ES-I3 (cell line): Measurements from ENCODE around the gene SEMA6D.

Source experiments
- H3K36me3 ChIP-seq: 2 replicates; pipeline ENCODE4 v1.6.1; 2013; ENCODE audit warnings: mild to moderate bottlenecking, low read length, control low read depth, moderate library complexity; ENCODE audit not compliant: insufficient read depth
- H3K4me1 ChIP-seq: 2 replicates; pipeline ENCODE4 v1.6.1; 2013; ENCODE audit warnings: mild to moderate bottlenecking, control low read depth, low read length; ENCODE audit not compliant: insufficient read depth
- H3K9ac ChIP-seq: 2 replicates; pipeline ENCODE4 v1.6.1; 2013; ENCODE audit warnings: low read depth, mild to moderate bottlenecking, low read length, moderate library complexity
- H3K9me3 ChIP-seq: 2 replicates; pipeline ENCODE4 v1.6.1; 2013; ENCODE audit warnings: mild to moderate bottlenecking, low read length, moderate library complexity; ENCODE audit not compliant: control insufficient read depth, insufficient read depth

Gene SEMA6D

DNA sequence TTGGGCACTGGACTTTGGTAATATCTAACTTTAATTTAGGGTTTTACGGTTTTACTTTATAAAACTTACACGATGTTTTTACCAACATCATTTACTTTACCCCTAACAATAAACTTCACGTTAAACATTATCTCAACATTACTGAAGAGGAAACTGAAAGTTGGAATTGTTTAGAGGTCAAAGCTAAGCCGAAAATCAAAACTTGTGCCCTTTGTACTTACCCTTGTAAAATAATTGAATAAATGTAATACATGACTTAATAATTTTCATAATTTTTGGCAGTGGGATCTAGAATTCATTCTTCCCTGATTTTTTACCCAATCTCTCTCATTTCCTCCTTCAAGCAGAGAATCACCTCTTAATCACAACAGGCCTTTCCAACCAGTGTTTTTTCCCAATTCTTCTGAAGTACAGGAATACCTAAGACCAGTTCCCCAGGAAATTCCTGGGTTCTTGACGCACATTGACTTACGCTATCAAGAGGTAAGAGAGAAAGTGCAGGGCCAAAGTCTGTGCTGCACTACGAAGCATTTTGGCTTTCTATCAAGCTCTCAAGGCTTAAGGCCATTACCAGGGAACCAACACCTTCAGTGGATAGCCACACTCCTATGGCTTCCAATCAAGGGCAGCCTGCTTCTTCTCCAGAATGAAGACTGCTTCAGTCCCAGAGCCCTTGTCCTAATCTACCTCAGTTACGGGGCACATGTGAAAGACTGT, 11.9 kb upstream of the SEMA6D start:
- H3K36me3 ChIP-seq: no peaks in the 10 kb centered on the region
- H3K9ac ChIP-seq: no peak overlapping the region
- no peaks in the 10 kb centered on the region for H3K4me1 ChIP-seq
- H3K9me3 ChIP-seq: no peaks in the 10 kb centered on the region

DNA sequence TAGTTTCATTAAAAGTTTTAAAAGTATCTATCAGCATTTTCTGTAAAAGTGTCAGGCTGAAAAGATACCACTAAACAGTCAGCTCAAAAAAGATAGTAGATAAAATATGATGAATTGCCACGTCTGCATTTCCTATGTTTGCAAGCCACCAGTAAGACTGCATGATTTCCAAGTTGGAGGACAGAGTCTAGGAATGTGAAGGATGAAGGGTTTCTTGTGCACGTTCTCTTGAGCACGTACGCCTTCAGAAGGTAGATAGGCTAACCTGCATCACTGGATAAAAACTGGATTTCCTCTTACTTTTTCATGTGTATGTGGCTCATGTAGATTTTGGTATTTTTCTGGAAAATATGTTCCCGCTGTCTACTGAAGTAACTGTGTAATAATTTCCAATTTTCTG, 9.9 kb upstream of the SEMA6D start:
- no peak overlapping the region for H3K9ac ChIP-seq

DNA sequence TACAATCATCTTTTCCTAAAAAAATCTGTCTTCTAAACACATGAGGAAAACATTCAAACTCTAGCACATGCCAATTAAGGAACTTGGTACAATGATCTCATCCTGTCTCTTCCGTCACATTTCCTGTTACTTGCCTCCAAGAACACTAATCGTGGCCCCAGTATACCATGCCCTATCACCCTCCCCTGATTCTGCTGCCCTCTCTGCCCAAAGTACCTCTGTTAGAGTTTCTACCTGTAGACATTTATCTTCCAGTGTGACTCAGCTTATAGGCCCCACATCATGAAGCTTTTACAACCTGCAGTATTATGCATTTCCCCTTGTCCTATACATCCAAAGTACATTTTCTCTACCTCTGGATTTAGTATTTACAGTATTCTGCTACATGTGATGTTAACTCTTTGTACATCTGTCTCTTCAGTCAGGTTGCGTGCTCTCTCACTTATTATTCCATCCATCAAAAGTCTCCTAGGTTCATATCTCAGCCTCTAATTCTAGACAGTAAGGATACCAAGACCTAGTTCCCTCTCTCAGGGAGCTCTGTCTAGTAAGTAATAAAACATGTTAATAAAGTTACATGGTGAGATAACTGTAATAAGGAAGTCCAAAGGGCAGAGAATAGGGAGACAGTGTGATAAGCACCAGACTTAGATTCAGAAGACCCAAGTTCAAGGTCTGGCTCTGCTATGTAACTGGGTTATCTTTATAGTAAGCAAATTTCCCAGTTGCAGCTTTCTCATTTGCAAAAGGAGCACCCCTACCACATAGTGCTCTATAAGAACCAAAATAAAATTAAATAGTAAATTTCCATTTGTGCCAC, 8.9 kb upstream of the SEMA6D start:
- no peaks in the 10 kb centered on the region for H3K4me1 ChIP-seq
- no peaks in the 10 kb centered on the region for H3K36me3 ChIP-seq
- no peak overlapping the region for H3K9ac ChIP-seq
- H3K9me3 ChIP-seq: no peaks in the 10 kb centered on the region

More for the DNA sequence above, 9.9 kb upstream of the SEMA6D start:
- H3K36me3 ChIP-seq: no peaks in the 10 kb centered on the region
- no peaks in the 10 kb centered on the region for H3K4me1 ChIP-seq
- H3K9me3 ChIP-seq: no peaks in the 10 kb centered on the region

DNA sequence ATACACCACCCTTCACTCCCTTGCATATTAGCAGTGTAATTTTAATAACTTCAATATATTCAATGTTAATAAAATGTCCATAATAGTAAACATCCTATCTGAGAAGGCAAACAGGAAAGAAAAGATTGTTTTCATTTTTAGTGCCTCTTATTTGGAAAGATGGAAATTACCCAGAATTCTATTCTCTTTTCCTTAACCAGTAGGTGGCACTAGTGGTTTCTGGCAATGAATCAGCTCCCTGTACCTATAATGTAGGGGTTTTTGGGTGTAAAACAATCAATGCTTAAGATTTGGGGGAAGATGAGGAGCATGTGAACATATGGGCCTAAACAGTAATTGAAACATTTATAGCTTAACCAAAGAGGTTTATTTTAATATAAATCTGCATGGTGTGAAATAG, 5.7 kb upstream of the SEMA6D start:
- Histone ChIP-seq H3K4me1 (no peaks in the 10 kb centered on the region), H3K9me3 (no peaks in the 10 kb centered on the region), H3K9ac (no peak overlapping the region)

DNA sequence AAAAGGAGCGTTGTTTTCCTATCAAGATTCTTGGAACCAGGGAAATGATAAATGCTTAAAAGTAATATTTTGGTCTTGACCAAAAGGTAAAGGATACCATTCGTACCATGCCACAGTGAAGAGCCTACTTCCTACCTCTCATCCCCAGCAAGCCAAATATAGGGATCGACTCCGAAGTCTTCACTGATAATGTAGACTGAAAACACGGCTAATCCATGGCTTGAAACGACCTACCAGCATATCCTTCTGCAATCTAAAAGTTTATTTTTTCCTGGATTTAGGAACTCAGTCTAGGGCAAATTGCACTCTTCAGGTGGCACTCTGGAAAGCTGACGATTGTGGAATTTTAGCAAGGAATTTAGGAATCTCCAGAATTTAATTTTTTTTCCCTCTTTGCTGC, 1.9 kb upstream of the SEMA6D start:
- Histone ChIP-seq H3K9ac (no peak overlapping the region), H3K36me3 (no peaks in the 10 kb centered on the region), H3K9me3 (no peaks in the 10 kb centered on the region), H3K4me1 (no peaks in the 10 kb centered on the region)

More for the DNA sequence above, 5.7 kb upstream of the SEMA6D start:
- no peaks in the 10 kb centered on the region for H3K36me3 ChIP-seq

DNA sequence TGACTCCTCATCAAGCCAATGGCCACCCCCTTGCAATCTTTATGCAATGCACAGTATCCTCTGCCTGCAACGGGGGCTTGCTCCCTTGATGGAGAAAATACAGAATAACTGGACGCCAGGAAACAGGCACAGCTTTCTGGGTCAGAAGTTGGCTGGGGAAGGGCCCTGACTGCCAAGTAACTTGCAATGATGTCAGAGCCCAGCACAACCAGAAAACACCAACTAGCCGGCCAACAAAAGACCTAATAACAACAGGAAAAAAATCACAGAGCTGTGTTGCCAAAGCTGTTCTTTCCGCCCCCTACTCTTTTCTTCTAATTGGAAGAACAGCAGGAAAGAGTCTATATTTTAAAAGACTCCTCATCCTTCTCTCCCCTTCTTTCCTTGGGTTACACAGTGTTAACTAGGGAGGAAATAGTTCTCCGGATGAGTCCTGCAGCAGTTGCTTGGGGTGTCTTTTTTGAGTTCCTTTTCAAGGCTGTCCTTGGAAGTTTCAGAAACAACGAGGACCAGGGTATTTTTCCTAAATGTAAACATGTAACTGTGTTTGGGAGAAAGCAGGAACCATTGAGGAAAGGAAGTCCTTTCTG, 1.4 kb upstream of the SEMA6D start:
- H3K36me3 ChIP-seq: no peaks in the 10 kb centered on the region
- no peak overlapping the region; the same call in 1 of the 2 replicates for H3K9ac ChIP-seq
- H3K9me3 ChIP-seq: no peaks in the 10 kb centered on the region
- H3K4me1 ChIP-seq: no peaks in the 10 kb centered on the region

DNA sequence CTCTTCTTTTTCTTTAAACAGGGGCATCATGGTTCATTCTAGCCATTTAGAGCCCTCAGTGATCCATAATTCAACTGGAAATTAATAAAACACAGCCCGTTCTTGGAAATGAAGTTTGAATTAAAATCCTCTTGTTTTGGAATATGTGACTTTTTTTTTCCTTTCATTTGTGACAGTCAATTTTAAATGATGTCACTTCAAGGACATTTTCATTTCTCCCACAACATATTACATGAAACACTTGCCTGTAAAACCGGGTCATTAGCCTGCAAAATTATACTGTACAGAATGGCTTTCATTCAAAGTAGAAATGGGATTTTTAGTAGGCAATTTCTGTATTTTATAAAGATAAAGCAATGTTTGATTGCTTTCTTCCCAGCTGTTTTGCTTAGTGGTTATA, 789 bp upstream of the SEMA6D start:
- H3K4me1 ChIP-seq: no peaks in the 10 kb centered on the region
- no peaks in the 10 kb centered on the region for H3K9me3 ChIP-seq
- H3K36me3 ChIP-seq: no peaks in the 10 kb centered on the region
- no peak overlapping the region; the same call in 1 of the 2 replicates for H3K9ac ChIP-seq

DNA sequence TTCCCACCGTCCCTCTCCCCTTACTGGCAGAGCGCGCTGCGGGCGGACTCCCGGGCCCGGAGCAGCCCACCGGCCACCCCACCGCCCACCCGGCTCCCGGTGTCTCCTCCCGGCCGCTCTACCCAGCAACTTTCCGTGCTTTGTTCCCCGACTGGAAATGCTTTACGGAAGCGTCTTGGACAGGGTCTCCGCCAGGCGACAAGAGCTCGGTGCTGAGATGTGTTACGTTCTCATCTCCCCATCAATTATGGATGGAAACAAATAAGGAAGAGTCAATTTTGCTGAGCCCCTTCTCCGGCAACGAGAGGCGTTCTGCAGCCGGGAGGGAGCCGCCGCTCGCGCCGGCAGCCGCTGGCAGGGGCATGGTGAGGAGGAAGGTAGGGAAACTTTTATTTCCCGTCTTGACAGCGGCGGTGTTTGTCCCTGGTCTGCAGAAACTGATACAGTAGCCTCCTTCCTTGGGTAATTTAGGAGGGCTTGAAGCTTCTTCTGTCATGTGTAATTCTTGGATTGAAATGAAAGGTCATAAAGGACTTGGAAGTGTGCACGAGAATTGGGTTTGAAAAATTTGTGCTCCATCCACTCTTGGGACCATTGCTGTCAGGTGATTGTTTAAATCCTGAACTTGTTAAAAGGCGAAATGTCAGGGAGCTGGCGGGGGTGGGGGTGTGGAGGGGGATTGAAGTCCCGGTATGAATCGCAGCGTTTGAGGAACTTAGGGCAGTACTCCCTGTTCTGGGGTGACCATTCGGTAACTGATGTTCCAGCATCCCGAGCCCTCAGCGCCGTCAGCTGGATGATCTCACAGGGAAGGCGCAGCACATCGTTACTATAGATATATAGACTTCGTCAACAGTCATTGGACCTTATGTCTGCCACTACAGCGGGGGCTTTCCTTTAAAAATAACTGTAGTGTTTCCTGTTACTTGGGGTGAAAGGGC, 1.5 kb downstream of the SEMA6D start:
- Histone ChIP-seq H3K9me3 (no peaks in the 10 kb centered on the region), H3K36me3 (no peaks in the 10 kb centered on the region), H3K9ac (peak overlapping the region; percentile 59), H3K4me1 (no peaks in the 10 kb centered on the region)

DNA sequence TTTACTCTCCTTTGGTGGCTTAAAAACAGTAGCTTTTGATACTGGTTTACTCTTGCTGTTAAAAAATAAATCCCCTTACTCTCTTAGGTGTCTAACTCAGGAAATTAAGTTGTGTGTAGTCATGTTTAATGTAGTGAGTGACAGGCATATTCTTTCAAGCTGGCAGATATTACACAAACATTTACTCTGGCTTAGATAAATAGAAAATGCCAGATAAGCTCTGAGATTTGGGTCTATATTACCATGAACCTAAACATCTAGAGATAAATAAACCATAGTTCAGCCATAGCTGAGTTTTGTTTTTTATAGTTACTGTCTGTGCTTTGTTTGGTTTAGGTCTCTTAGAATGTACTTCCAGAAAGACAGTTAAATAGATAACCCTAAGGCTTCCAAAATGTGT, 2.4 kb downstream of the SEMA6D start:
- Histone ChIP-seq H3K9me3 (no peaks in the 10 kb centered on the region), H3K36me3 (no peaks in the 10 kb centered on the region), H3K9ac (no peak overlapping the region), H3K4me1 (no peaks in the 10 kb centered on the region)

DNA sequence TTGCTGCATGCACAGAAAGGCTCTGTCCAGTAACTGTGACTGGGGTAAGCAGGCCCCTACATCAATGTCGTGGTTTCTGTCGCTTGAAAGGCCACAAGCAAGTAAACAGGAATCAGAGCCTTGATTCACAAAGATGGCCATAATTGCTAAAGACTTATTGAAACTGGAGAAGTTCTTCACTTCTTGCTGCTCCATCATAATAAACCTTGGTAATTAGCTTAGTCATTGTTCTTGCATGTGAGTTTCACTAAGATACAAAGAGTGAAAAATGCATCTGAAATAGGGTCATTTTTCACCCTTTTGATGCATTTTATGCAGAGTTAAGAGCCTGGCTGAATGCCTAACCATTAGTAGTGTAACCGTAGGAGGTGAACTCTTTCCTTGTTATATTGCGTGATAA, 3.2 kb downstream of the SEMA6D start:
- Histone ChIP-seq H3K9ac (no peak overlapping the region), H3K9me3 (no peaks in the 10 kb centered on the region), H3K36me3 (no peaks in the 10 kb centered on the region), H3K4me1 (no peaks in the 10 kb centered on the region)

DNA sequence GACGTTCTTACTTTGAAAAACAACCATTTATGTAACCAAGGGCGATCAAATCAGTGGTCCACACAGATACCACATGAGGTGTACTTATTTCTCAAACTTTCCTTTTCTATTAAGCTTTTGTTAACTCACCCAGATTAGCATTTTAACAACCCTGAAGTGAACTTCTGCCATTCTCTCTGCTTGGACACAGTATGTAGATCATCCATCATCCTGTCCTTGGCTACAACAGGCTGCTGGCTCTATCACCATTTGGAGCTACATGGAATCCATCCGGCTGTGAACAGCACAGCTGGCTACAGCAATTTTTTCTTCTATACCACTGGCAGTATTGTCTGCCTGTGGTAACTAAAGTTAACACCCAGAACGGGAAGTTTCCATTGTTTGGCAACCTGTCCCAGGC, 4.4 kb downstream of the SEMA6D start:
- Histone ChIP-seq H3K36me3 (no peaks in the 10 kb centered on the region), H3K4me1 (no peaks in the 10 kb centered on the region), H3K9ac (no peak overlapping the region), H3K9me3 (no peaks in the 10 kb centered on the region)

DNA sequence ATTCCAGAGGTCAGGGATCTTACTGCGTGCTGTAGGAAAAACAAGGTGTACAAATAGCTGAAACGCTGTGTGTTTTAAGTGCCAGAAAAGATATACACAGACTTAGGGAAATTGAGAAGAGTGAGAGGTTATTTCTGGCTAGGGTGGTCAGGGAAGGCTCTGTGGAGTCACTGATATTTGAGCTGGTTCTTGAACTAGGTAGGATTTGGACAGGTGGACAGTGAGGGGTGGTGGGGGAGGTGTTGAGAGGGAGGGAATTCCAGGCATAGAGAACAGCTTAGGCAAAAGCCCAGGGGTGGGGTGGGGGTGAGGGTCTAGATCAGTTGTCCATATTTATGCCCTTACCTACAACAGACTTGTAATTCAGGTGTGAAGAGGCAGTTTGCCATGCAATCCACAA, 7.0 kb downstream of the SEMA6D start:
- Histone ChIP-seq H3K4me1 (no peaks in the 10 kb centered on the region), H3K9me3 (no peaks in the 10 kb centered on the region), H3K36me3 (no peaks in the 10 kb centered on the region)

DNA sequence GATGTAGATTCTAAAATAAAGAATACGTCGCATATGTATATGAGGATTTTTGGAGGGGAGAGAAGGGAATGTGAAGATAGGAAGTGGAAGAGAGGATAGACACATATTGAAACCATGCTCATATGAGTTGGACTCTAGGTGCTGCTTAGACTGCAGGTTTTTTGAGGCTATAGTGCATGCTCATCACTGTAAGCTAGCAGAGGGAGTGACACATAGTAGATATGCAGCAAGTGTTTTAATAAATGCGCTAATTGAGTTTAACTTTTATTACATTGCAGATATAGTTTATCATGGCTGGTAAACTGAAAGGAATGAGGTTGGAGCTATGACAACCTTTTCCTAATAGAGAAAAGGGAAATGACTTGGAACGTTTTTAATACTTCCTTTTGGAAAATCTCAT, 7.7 kb downstream of the SEMA6D start:
- Histone ChIP-seq H3K9ac (no peak overlapping the region), H3K4me1 (no peaks in the 10 kb centered on the region), H3K9me3 (no peaks in the 10 kb centered on the region), H3K36me3 (no peaks in the 10 kb centered on the region)

More for the DNA sequence above, 7.0 kb downstream of the SEMA6D start:
- no peak overlapping the region for H3K9ac ChIP-seq

DNA sequence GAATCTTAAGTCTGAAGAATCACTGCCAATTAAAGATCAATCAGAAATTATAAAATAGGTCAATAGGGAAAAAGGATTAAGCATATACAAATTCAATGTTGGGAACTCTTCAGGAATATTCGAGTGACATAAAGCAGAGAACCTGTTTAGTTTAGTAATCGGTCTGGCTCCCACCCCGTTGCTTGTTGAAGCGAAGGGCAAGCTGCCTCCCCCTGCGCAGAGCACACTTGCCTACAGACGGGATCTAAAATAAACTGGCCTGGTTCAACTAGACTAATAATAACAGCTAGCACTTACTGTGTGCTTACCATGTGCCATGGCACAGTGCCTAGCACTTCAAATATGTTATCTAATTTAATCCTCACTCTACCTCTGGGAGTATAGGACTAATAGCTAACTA, 8.6 kb downstream of the SEMA6D start:
- H3K36me3 ChIP-seq: no peaks in the 10 kb centered on the region
- H3K9me3 ChIP-seq: no peaks in the 10 kb centered on the region
- no peak overlapping the region for H3K9ac ChIP-seq
- H3K4me1 ChIP-seq: no peaks in the 10 kb centered on the region
